ENCODE results near the gene PORCN. TPM values are rescaled to one million over a fixed set of nuclear protein-coding genes. Genes with fewer than 3 reads are reported as not detected.

PORCN gene
- total RNA-seq, 1 experiment from 2014 or later: 12.9 TPM

DNA sequence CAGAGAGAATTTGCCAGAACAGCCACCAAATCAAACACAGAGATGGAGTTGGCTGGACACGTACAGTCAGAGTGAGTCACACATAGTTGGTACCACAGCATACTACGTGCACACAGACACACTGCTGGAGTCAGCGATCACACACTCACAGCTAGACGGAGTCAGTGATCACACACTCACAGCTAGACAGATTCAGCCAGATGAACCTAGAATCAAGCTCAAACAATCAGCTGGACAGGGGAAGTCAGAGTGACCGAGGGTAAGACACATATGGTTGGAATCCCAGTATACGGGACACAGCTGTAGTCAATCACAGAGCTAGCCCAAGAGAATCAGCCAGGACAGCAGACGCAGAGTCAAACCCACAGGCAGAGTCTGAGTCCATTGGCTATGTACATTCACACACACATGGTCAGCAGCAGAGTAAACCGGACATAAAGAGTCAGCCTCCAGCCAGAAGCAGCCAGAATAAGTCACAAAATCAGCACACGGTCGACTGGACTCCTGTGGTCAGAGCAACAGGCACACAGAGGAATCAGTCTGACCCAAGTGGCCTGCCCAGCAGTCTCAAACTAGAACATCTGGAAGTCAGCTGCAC, 43.4 kb upstream of the PORCN start:
- CTCF ChIA-PET: no interaction called here
- ATAC-seq: no peak

DNA sequence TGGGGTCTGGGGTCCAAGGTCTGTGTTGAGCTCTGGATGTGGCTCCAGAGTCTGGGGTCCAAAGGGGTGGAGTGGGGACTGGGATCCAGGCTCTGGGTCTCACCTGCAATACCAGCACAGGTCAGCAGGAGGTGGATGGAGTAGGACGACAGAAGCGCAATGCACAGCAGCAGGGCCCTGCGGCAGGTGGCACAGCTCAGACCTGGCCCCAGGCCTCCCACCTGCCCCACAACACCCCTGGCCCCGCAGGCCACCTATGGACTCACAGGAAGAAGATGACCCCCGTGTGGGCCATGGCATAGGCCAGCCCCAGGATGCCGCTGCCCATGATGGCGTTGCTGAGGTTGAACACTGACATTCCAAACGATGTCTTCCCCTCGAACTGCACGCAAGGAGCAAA, 42.1 kb upstream of the PORCN start:
- BruUV-seq (replicated peaks): no TSS peak
- no peak overlapping the region for H3K4me3 ChIP-seq (replicated peaks in 1 of 2; ENCODE audit: low read depth in 1 of 2, low read length in 2 of 2)
- no peaks in the 10 kb centered on the region for H3K27me3 ChIP-seq (ENCODE audit: insufficient read depth, low read length)
- H3K36me3 ChIP-seq (ENCODE audit: control insufficient read depth in 1 of 2, insufficient read depth in 2 of 2, low read length in 2 of 2): no peaks in the 10 kb centered on the region
- peaks cover 3 to 24% of the 10 kb centered on the region in 2 experiments; a peak in 3 of 4 replicates for H3K4me1 ChIP-seq (ENCODE audit: control insufficient read depth in 1 of 2, insufficient read depth in 2 of 2, low read length in 2 of 2)
- TF ChIP-seq, protein P1, sequence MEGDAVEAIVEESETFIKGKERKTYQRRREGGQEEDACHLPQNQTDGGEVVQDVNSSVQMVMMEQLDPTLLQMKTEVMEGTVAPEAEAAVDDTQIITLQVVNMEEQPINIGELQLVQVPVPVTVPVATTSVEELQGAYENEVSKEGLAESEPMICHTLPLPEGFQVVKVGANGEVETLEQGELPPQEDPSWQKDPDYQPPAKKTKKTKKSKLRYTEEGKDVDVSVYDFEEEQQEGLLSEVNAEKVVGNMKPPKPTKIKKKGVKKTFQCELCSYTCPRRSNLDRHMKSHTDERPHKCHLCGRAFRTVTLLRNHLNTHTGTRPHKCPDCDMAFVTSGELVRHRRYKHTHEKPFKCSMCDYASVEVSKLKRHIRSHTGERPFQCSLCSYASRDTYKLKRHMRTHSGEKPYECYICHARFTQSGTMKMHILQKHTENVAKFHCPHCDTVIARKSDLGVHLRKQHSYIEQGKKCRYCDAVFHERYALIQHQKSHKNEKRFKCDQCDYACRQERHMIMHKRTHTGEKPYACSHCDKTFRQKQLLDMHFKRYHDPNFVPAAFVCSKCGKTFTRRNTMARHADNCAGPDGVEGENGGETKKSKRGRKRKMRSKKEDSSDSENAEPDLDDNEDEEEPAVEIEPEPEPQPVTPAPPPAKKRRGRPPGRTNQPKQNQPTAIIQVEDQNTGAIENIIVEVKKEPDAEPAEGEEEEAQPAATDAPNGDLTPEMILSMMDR (IDR thresholded peaks at IDR 0.05 in 2 of 3, conservative IDR thresholded peaks at IDR 0.05 in 1 of 3; ENCODE audit: borderline replicate concordance in 1 of 3, insufficient read depth in 1 of 3, low read depth in 2 of 3, low read length in 2 of 3): peak in 2 of 3 experiments; percentile 39 to 51; a peak in 4 of 6 replicates
- no peak for TF ChIP-seq ZNF274 (IDR thresholded peaks at IDR 0.05; ENCODE audit: low read depth, low read length)
- TF ChIP-seq JUND (IDR thresholded peaks at IDR 0.05): no peak
- TF ChIP-seq, protein P2, sequence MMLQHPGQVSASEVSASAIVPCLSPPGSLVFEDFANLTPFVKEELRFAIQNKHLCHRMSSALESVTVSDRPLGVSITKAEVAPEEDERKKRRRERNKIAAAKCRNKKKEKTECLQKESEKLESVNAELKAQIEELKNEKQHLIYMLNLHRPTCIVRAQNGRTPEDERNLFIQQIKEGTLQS (IDR thresholded peaks at IDR 0.05): no peak
- no peak for TF ChIP-seq EZH2 (IDR thresholded peaks at IDR 0.05)
- CTCF ChIA-PET: interaction anchor here (0.7 kb wide), 1 partner anchor 22 kb away, joined by 3 read pairs; no protein-coding TSS in a partner anchor
- peaks cover 23% of the 10 kb centered on the region; the same call in 1 of the 2 replicates for H3K79me2 ChIP-seq (ENCODE audit: insufficient read depth, low read length)
- intact Hi-C loops (cut with micrococcal nuclease): no loop called here
- no peak overlapping the region for H3K27ac ChIP-seq (ENCODE audit: low read depth, low read length)
- no peaks in the 10 kb centered on the region for H3K9me3 ChIP-seq (ENCODE audit: control insufficient read depth in 1 of 2, insufficient read depth in 1 of 2, low read depth in 1 of 2, low read length in 2 of 2)
- POLR2A ChIA-PET: no interaction called here
- H3K9me2 ChIP-seq (ENCODE audit: insufficient read depth): no peaks in the 10 kb centered on the region
- H4K20me1 ChIP-seq (ENCODE audit: insufficient read depth): no peaks in the 10 kb centered on the region
- ATAC-seq: peak; percentile 37; the same call in 1 of the 2 replicates
- RAD21 ChIA-PET (ENCODE audit: low non-redundant PET in 1 of 2, low total read pairs in 2 of 2, uncharacterized antibody in 2 of 2, unreplicated experiment in 2 of 2): no interaction called here
- H3K9ac ChIP-seq (ENCODE audit: low read length): no peak overlapping the region
- no peak overlapping the region for H2AFZ ChIP-seq (ENCODE audit: low read depth, low read length, poor library complexity, severe bottlenecking)
- no peak for DNase-seq (ENCODE audit: low read depth, low spot score)
- H3K4me2 ChIP-seq (ENCODE audit: low read length): no peak overlapping the region

More for the DNA sequence above, 43.4 kb upstream of the PORCN start:
- intact Hi-C loops (cut with micrococcal nuclease): no loop called here
- H3K27me3 ChIP-seq (ENCODE audit: insufficient read depth, low read length): no peaks in the 10 kb centered on the region
- peaks cover 23% of the 10 kb centered on the region; the same call in 1 of the 2 replicates for H3K79me2 ChIP-seq (ENCODE audit: insufficient read depth, low read length)
- ChIA-PET RAD21 (ENCODE audit: low non-redundant PET in 1 of 2, low total read pairs in 2 of 2, uncharacterized antibody in 2 of 2, unreplicated experiment in 2 of 2) (no interaction called here), POLR2A (no interaction called here)
- H2AFZ ChIP-seq (ENCODE audit: low read depth, low read length, poor library complexity, severe bottlenecking): no peak overlapping the region
- H3K9me2 ChIP-seq (ENCODE audit: insufficient read depth): no peaks in the 10 kb centered on the region
- peaks cover 3 to 24% of the 10 kb centered on the region in 2 experiments; a peak in 3 of 4 replicates for H3K4me1 ChIP-seq (ENCODE audit: control insufficient read depth in 1 of 2, insufficient read depth in 2 of 2, low read length in 2 of 2)
- no peak overlapping the region for H3K27ac ChIP-seq (ENCODE audit: low read depth, low read length)
- H3K4me2 ChIP-seq (ENCODE audit: low read length): no peak overlapping the region
- no TSS peak for BruUV-seq (replicated peaks)
- H3K9me3 ChIP-seq (ENCODE audit: control insufficient read depth in 1 of 2, insufficient read depth in 1 of 2, low read depth in 1 of 2, low read length in 2 of 2): no peaks in the 10 kb centered on the region
- no peaks in the 10 kb centered on the region for H4K20me1 ChIP-seq (ENCODE audit: insufficient read depth)
- no peak for DNase-seq (ENCODE audit: low read depth, low spot score)
- no peaks in the 10 kb centered on the region for H3K36me3 ChIP-seq (ENCODE audit: control insufficient read depth in 1 of 2, insufficient read depth in 2 of 2, low read length in 2 of 2)
- no peak overlapping the region for H3K4me3 ChIP-seq (replicated peaks in 1 of 2; ENCODE audit: low read depth in 1 of 2, low read length in 2 of 2)
- no peak overlapping the region for H3K9ac ChIP-seq (ENCODE audit: low read length)
- TF ChIP-seq JUND (IDR thresholded peaks at IDR 0.05) (no peak), POLR2AphosphoS5 (IDR thresholded peaks at IDR 0.05; ENCODE audit: low read depth, low read length) (no peak), CBX3 (IDR thresholded peaks at IDR 0.05; ENCODE audit: low read depth) (no peak), EGR1 (IDR thresholded peaks at IDR 0.05; ENCODE audit: low read depth) (no peak), FOSL1 (IDR thresholded peaks at IDR 0.05; ENCODE audit: low read depth) (no peak)
